Right atrium auricular region (tissue), 2 donors: ENCODE measurements around the gene STOML2. TPM values are rescaled to one million over a fixed set of nuclear protein-coding genes. Genes with fewer than 3 reads are reported as not detected.

Experiments
- DNase-seq: peaks from one replicate; pipeline ENCODE4 v3.0.0-alpha.2; 2019; ENCODE audit warnings: low spot score
- H3K27ac ChIP-seq, 2 donors: fragments of 200-600 bp; sonication (generic); 1 replicate in 1 of 2; 2 replicates in 1 of 2; pipeline ENCODE4 v1.5.1; 2016 to 2019
- H3K27me3 ChIP-seq, 2 donors: fragments of 200-600 bp; sonication (generic); one replicate each; pipeline versions ENCODE4 v1.5.1 to v1.6.0; 2017 to 2019
- H3K36me3 ChIP-seq: fragments of 200-600 bp; sonication (generic); one replicate; pipeline ENCODE4 v1.5.1; 2016
- H3K4me1 ChIP-seq, 2 donors: fragments of 200-600 bp; sonication (generic); one replicate each; pipeline versions ENCODE4 v1.5.1 to v1.6.0; 2017 to 2019
- H3K4me3 ChIP-seq, 2 donors: fragments of 200-600 bp; sonication (generic); 1 replicate in 1 of 2; 2 replicates in 1 of 2; pipeline ENCODE4 v1.5.1; 2017 to 2019; ENCODE audit warnings: mild to moderate bottlenecking in 1 of 2, moderate library complexity in 1 of 2
- H3K9me3 ChIP-seq, 2 donors: fragments of 200-600 bp; sonication (generic); one replicate each; pipeline ENCODE4 v1.5.1; 2019
- total RNA-seq, 2 donors: library from RNA; depleted of rRNA; stranded (reverse); fragments of >200 nt; gene quantifications; one replicate each; pipeline ENCODE4 v1.1.0, GENCODE V29; 2016
- TF ChIP-seq, protein P1 (sequence below), 2 donors: fragments of 200-600 bp; sonication (generic); IDR thresholded peaks; one replicate each; pipeline ENCODE4 v1.5.1; 2019; ENCODE audit warnings: antibody characterized with exemption in 2 of 2

STOML2 gene
- total RNA-seq, 2 donors from 2014 or later: 114 to 115 TPM

DNA sequence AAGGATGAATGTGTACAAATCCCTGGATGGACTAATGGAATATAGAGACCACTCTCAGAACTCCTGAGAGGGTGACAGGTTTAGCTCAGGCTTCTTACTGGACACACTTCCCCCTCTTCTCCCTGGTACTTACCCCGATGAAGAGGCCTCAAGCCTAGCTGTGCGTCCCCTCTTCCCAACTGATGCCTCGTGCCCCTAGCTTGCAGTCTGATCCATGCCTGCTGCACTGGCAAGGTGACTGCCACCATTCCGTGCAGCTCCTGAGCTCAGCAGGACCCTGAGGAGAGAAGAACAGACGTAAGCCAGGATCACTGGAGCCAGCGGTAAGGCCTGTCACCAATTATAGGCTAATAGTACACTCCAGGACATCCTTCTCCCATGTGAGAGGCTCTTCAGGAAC lies 5.5 kb upstream of the STOML2 start:
- DNase-seq: no peak
- H3K9me3 ChIP-seq: no peaks in the 10 kb centered on the region
- no peak overlapping the region for H3K27ac ChIP-seq
- H3K4me1 ChIP-seq: peaks cover 0 to 44% of the 10 kb centered on the region in 2 donors
- H3K36me3 ChIP-seq: peaks cover 43% of the 10 kb centered on the region
- no peaks in the 10 kb centered on the region for H3K27me3 ChIP-seq
- H3K4me3 ChIP-seq: no peak overlapping the region
- TF ChIP-seq, protein P1, sequence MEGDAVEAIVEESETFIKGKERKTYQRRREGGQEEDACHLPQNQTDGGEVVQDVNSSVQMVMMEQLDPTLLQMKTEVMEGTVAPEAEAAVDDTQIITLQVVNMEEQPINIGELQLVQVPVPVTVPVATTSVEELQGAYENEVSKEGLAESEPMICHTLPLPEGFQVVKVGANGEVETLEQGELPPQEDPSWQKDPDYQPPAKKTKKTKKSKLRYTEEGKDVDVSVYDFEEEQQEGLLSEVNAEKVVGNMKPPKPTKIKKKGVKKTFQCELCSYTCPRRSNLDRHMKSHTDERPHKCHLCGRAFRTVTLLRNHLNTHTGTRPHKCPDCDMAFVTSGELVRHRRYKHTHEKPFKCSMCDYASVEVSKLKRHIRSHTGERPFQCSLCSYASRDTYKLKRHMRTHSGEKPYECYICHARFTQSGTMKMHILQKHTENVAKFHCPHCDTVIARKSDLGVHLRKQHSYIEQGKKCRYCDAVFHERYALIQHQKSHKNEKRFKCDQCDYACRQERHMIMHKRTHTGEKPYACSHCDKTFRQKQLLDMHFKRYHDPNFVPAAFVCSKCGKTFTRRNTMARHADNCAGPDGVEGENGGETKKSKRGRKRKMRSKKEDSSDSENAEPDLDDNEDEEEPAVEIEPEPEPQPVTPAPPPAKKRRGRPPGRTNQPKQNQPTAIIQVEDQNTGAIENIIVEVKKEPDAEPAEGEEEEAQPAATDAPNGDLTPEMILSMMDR (IDR thresholded peaks at IDR 0.05): no peak

DNA sequence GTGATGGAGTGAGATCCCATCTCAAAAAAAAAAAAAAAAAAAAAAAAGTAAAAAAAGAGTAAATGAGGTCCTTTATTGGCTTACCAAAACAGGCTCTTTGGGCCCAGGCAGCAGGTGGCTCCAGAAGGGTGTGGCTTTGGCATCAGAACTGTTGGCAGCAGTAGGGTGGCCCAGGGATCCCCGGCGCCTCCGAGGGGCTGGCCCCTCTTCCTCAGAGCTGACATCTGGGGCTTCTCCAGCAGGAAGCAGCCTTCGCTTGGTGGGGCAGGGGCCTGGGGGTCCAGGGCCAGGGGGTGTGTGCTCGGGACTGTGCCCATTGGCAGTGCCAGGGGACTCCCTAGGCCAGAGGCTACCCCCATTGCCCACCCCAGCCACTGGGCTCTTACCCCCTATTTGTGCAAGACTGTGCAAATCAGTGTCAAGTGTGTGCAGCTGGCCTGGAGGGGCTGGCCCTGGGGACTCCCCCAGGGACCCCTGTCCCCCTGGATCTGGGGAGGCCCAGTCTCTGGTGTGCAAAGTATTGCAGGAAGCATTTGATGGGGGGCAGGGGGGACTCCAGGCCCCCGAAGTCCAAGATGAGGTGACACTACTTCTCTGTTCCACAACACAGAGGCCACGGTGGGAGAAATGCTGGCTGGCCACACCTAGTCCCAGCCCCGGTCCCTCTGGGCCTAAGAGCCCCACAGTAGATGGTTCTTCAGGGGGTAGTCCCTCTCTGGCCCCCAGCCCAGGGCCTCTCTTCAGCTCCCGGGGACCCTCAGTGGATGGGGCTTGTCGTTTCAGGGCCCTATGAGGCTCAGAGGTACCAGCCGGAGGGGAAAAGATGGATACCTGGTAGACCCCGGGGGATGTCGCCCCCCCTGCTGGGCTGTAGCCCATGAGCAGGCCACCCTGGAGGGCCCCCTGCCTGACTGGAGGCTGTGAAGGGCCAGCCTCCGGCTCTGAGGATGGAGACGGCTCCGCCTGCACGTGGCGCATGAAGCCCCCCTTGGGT lies 4.7 kb upstream of the STOML2 start:
- TF ChIP-seq, protein P1 (IDR thresholded peaks at IDR 0.05): no peak
- Histone ChIP-seq H3K36me3 (peaks cover 43% of the 10 kb centered on the region), H3K4me3 (no peak overlapping the region), H3K9me3 (no peaks in the 10 kb centered on the region), H3K27me3 (no peaks in the 10 kb centered on the region), H3K27ac (no peak overlapping the region), H3K4me1 (peaks cover 0 to 39% of the 10 kb centered on the region in 2 donors)
- no peak for DNase-seq

DNA sequence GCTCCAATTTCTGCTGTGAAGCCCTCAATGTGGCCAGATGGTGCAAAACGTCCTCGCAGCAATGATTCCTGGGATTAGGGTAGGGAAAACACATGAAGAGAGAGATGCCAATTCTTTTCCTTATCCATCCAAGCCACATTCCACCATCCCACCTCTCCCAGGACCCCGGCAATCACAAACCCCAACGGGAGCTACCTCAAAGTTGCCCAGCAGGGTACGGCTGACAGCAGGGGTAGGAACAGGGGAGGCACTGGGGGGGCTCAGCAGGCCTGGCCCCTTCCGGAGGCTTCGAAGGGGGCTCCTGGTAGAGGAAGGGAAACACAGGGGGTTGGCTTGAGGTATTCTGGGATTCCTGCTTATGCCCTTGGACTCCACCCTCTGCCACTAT lies 3.4 kb upstream of the STOML2 start:
- TF ChIP-seq, protein P1 (IDR thresholded peaks at IDR 0.05): no peak
- Histone ChIP-seq H3K36me3 (peaks cover 47% of the 10 kb centered on the region), H3K27ac (no peak overlapping the region), H3K9me3 (no peaks in the 10 kb centered on the region), H3K4me1 (peaks cover 0 to 42% of the 10 kb centered on the region in 2 donors), H3K27me3 (no peaks in the 10 kb centered on the region), H3K4me3 (no peak overlapping the region)
- no peak for DNase-seq

DNA sequence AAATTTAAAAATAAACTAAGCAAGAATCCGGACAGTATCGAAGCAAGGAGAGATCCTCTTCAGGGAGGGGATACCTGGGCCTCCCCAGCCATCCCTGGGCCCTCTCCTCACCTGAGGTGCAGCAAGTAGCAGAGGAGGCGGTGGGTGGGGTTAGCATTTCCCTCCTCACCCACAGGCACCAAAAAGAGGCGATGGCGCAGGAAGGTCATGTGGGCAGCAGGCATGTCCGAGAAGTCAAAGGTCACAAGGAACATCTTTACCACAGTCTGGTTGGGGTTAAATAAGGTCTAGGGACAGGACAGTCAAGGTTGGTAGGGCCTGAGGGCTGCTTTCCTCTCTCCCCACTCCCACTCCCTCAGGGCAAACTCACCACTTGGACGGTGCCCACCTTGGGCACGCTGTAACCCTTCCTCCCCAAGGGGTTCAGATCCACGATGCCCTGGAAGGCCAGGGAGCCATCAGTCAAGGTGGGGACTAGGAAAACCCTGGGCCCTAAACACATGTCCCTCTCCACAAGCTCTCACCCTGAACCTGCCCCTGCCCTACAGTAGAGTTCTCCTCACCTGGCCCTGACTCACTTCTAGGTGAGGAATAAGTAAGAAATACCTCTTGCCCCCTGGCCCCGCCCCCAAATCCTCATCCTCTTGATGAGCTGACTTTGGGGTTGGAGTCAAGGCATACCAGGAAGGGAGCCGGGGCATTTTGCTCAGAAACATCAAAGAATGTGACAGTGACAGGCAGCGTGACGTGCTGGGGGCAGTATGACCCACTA lies 2.8 kb upstream of the STOML2 start:
- H3K9me3 ChIP-seq: no peaks in the 10 kb centered on the region
- no peak overlapping the region for H3K4me3 ChIP-seq
- H3K36me3 ChIP-seq: peaks cover 53% of the 10 kb centered on the region
- TF ChIP-seq, protein P1 (IDR thresholded peaks at IDR 0.05): no peak
- H3K4me1 ChIP-seq: peaks cover 0 to 42% of the 10 kb centered on the region in 2 donors
- no peak overlapping the region for H3K27ac ChIP-seq
- DNase-seq: no peak
- no peaks in the 10 kb centered on the region for H3K27me3 ChIP-seq

DNA sequence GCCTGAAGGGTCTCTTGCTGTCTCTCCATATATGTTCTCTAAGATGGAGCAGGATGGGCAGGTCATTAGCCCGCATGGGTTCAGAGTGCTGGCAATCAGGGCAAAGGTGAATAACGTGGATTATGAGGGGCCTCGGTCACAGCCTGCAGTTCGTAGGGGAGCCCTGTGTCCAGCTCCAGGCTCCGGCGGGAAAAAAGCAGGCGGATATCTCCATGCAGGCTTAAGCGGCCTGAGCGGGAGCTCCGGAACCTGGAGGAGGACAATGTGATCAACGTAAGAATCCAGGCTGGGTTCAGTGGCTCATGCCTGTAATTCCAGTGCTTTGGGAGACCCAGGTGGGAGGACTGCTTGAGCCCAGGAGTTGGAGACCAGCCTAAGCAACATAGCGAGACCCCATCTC lies 2.2 kb upstream of the STOML2 start:
- peaks cover 0 to 36% of the 10 kb centered on the region in 2 donors for H3K4me1 ChIP-seq
- no peaks in the 10 kb centered on the region for H3K27me3 ChIP-seq
- H3K9me3 ChIP-seq: no peaks in the 10 kb centered on the region
- DNase-seq: no peak
- TF ChIP-seq, protein P1 (IDR thresholded peaks at IDR 0.05): no peak
- H3K4me3 ChIP-seq: no peak overlapping the region
- H3K27ac ChIP-seq: no peak overlapping the region
- peaks cover 59% of the 10 kb centered on the region for H3K36me3 ChIP-seq
